SK-N-SH (cell line): ENCODE measurements around the gene ABR. TPM values are rescaled to one million over a fixed set of nuclear protein-coding genes. Genes with fewer than 3 reads are reported as not detected.

Experiments
- CTCF ChIA-PET: fragments of 300-600, 350-600 bp; formaldehyde crosslinking; extraction: SDS; loops from one replicate; lab custom pipeline; 2021; lab: Yijun Ruan, JAX
- POLR2A ChIA-PET: fragments of 350-600 bp; sonication (Branson Sonifier 250); formaldehyde crosslinking; extraction: SDS; loops from one replicate; lab custom pipeline; 2020; ENCODE audit warnings: antibody characterized with exemption, inconsistent platforms; lab: Yijun Ruan, JAX
- DNase-seq: peaks from one replicate; pipeline ENCODE4 v3.0.0; 2012
- H2AFZ ChIP-seq: fragments of 200-600 bp; sonication (generic); 2 replicates; pipeline ENCODE4 v1.8.1; 2016; ENCODE audit warnings: antibody characterized with exemption, mild to moderate bottlenecking, low read depth
- H3F3A ChIP-seq: fragments of 200-600 bp; sonication (generic); replicated peaks from 2 replicates; pipeline ENCODE3; 2016; ENCODE audit warnings: antibody characterized with exemption, mild to moderate bottlenecking; ENCODE audit not compliant: insufficient read depth
- H3K27ac ChIP-seq, 2 experiments: fragments of 200-500 bp in 1 of 2; fragments of 200-600 bp in 1 of 2; sonication (Bioruptor generic) in 1 of 2; sonication (generic), shearing (Covaris generic) in 1 of 2; 2 replicates each; pipeline versions ENCODE4 v1.5.1 to v1.6.1; 2014 to 2016; ENCODE audit warnings: low read depth in 2 of 2, inconsistent platforms in 1 of 2, low read length in 1 of 2, mild to moderate bottlenecking in 1 of 2, mixed read lengths in 1 of 2
- H3K27me3 ChIP-seq: fragments of 200-600 bp; sonication (generic), shearing (Covaris generic); 2 replicates; pipeline ENCODE4 v1.6.1; 2016; ENCODE audit warnings: mixed run types; ENCODE audit not compliant: insufficient read depth
- H3K36me3 ChIP-seq, 2 experiments: fragments of 200-500 bp in 1 of 2; fragments of 200-600 bp in 1 of 2; sonication (Bioruptor generic) in 1 of 2; sonication (generic) in 1 of 2; replicated peaks in 1 of 2; 2 replicates each; pipeline versions ENCODE3 to v1.5.1; 2014 to 2016; ENCODE audit warnings: low read length in 1 of 2, mild to moderate bottlenecking in 1 of 2; ENCODE audit not compliant: insufficient read depth in 2 of 2, control insufficient read depth in 1 of 2
- H3K4me1 ChIP-seq, 2 experiments: fragments of 200-500 bp in 1 of 2; fragments of 200-600 bp in 1 of 2; sonication (Bioruptor generic) in 1 of 2; sonication (generic), shearing (Covaris generic) in 1 of 2; 2 replicates each; pipeline versions ENCODE4 v1.5.1 to v1.6.1; 2014 to 2016; ENCODE audit warnings: low read depth in 1 of 2, low read length in 1 of 2, mixed run types in 1 of 2; ENCODE audit not compliant: insufficient read depth in 2 of 2, control insufficient read depth in 1 of 2
- H3K4me2 ChIP-seq: fragments of 200-600 bp; sonication (generic), shearing (Covaris generic); 2 replicates; pipeline ENCODE4 v1.6.1; 2017; ENCODE audit warnings: mixed run types
- H3K4me3 ChIP-seq, 2 experiments: fragments of 200-500 bp in 1 of 2; fragments of 200-600 bp in 1 of 2; sonication (Bioruptor generic) in 1 of 2; sonication (generic), shearing (Covaris generic) in 1 of 2; 2 replicates each; pipeline versions ENCODE4 v1.5.1 to v1.8.1; 2014 to 2016; ENCODE audit warnings: low read depth in 2 of 2, inconsistent platforms in 1 of 2, low read length in 1 of 2, mild to moderate bottlenecking in 1 of 2, mixed read lengths in 1 of 2, moderate library complexity in 1 of 2
- H3K79me2 ChIP-seq: fragments of 200-600 bp; sonication (generic); 2 replicates; pipeline ENCODE4 v1.8.1; 2017; ENCODE audit warnings: mild to moderate bottlenecking; ENCODE audit not compliant: insufficient read depth
- H3K9ac ChIP-seq: fragments of 200-600 bp; sonication (generic); 2 replicates; pipeline ENCODE4 v1.6.1; 2017; ENCODE audit warnings: mixed run types
- H3K9me2 ChIP-seq: fragments of 200-600 bp; sonication (generic); 2 replicates; pipeline ENCODE4 v1.6.1; 2017; ENCODE audit warnings: mixed run types
- H3K9me3 ChIP-seq: fragments of 200-600 bp; sonication (generic); 2 replicates; pipeline ENCODE4 v1.6.1; 2017; ENCODE audit warnings: mixed run types, mild to moderate bottlenecking, moderate library complexity
- H4K20me1 ChIP-seq: fragments of 200-600 bp; sonication (generic); 2 replicates; pipeline ENCODE4 v1.6.1; 2017; ENCODE audit warnings: mild to moderate bottlenecking, mixed run types; ENCODE audit not compliant: insufficient read depth
- EP300 ChIP-seq, 2 experiments: IDR thresholded peaks; 2 replicates each; pipeline versions ENCODE4 v1.4.0 to v1.6.1; 2012; ENCODE audit warnings: borderline replicate concordance in 1 of 2, low read depth in 1 of 2, low read length in 1 of 2
- FOXM1 ChIP-seq: IDR thresholded peaks from 2 replicates; pipeline ENCODE4 v1.4.0; 2012; ENCODE audit warnings: low read depth, mild to moderate bottlenecking
- GATA2 ChIP-seq: sonication (generic); formaldehyde crosslinking; IDR thresholded peaks from 2 replicates; pipeline ENCODE4 v1.5.0; 2020; ENCODE audit warnings: mild to moderate bottlenecking, missing genetic modification reagents
- MXI1 ChIP-seq: IDR thresholded peaks from 2 replicates; pipeline ENCODE4 v1.6.1; 2012; ENCODE audit warnings: mild to moderate bottlenecking, low read depth, low read length, improper control_type of control experiment
- NFIC ChIP-seq: IDR thresholded peaks from 2 replicates; pipeline ENCODE4 v1.4.0; 2012; ENCODE audit warnings: borderline replicate concordance
- TAF1 ChIP-seq: IDR thresholded peaks from 2 replicates; pipeline ENCODE4 v1.6.1; 2012; ENCODE audit warnings: low read depth, mild to moderate bottlenecking, low read length, moderate library complexity, borderline replicate concordance
- TEAD4 ChIP-seq: IDR thresholded peaks from 2 replicates; pipeline ENCODE4 v1.4.0; 2012; ENCODE audit warnings: mild to moderate bottlenecking, borderline replicate concordance; ENCODE audit not compliant: insufficient read depth
- WGBS: methylation state at CpG from one replicate; pipeline ENCODE4 v1.1.6; 2017; ENCODE audit warnings: low lambda C conversion rate; 5-methylcytosine and 5-hydroxymethylcytosine counted together
- polyA plus RNA-seq, 3 experiments: library from polyadenylated mRNA; depleted of rRNA; stranded (reverse); fragments of >200 nt; gene quantifications; 2 replicates each; pipeline ENCODE4 v1.2.3, GENCODE V29; 2012
- TF ChIP-seq, protein P1 (sequence below): IDR thresholded peaks from 2 replicates; pipeline ENCODE4 v1.4.0; 2012; ENCODE audit warnings: low read depth, borderline replicate concordance
- TF ChIP-seq, protein P2 (sequence below): fragments of 150-350 bp; IDR thresholded peaks from 2 replicates; pipeline ENCODE4 v1.6.1; 2017; ENCODE audit warnings: antibody characterized with exemption, low read length, low read depth, borderline replicate concordance
- TF ChIP-seq, protein P3 (sequence below): fragments of 200-600 bp; sonication (generic); IDR thresholded peaks from 2 replicates; pipeline ENCODE4 v1.6.1; 2017; ENCODE audit warnings: antibody characterized with exemption, mild to moderate bottlenecking, moderate library complexity

The ABR gene
- polyA plus RNA-seq, 1 of the 3 experiments (the other 2 are of a cell fraction): 117 TPM

DNA sequence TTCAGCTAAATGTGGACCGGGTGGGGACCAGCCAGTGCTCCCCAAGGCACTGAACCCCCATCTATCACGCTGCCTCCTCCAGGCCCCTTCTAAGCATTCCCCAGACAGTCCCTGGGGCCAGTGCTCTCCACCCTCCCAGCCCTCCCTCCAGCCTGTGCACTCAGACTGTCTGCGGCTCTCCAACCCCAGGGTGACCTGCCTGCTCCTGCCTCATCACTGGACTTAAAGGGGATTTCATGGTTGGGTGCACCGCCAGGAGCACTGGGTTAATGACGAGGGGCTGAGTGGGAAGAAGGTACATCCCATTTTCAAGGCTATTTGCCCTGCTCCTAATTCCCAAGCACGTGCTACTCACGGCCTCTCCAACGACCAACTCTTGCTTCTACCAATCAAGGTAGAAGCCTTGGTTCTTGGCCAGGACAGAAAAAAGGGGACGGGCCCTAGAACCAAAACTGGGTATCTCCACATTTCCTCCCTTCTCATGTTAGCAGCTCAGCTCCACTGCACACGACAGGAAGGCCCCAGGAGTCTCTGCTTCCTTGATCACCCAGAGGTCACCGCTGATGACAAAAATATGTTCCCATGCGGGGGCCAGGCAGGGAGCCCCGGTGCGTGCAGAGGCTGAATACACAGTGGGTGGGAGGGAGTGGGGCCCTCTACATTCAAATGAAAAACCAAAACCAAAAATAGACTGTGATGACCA, 3.5 kb upstream of the ABR start:
- Histone ChIP-seq H3K4me2 (no peak overlapping the region), H3K36me3 (no peaks in the 10 kb centered on the region), H3F3A (no peaks in the 10 kb centered on the region), H2AFZ (no peak overlapping the region), H3K9me2 (no peaks in the 10 kb centered on the region), H3K9ac (no peak overlapping the region), H3K4me3 (no peak overlapping the region), H3K4me1 (peaks cover 0 to 25% of the 10 kb centered on the region in 2 experiments; a peak in 1 of 4 replicates), H3K27ac (no peak overlapping the region), H3K79me2 (no peaks in the 10 kb centered on the region), H3K27me3 (no peaks in the 10 kb centered on the region), H4K20me1 (no peaks in the 10 kb centered on the region), H3K9me3 (no peaks in the 10 kb centered on the region)
- TF ChIP-seq MXI1: no peak
- no peak for TF ChIP-seq TEAD4
- TF ChIP-seq, protein P1, sequence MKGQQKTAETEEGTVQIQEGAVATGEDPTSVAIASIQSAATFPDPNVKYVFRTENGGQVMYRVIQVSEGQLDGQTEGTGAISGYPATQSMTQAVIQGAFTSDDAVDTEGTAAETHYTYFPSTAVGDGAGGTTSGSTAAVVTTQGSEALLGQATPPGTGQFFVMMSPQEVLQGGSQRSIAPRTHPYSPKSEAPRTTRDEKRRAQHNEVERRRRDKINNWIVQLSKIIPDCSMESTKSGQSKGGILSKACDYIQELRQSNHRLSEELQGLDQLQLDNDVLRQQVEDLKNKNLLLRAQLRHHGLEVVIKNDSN: no peak
- TF ChIP-seq, protein P2, sequence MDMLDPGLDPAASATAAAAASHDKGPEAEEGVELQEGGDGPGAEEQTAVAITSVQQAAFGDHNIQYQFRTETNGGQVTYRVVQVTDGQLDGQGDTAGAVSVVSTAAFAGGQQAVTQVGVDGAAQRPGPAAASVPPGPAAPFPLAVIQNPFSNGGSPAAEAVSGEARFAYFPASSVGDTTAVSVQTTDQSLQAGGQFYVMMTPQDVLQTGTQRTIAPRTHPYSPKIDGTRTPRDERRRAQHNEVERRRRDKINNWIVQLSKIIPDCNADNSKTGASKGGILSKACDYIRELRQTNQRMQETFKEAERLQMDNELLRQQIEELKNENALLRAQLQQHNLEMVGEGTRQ: no peak
- TF ChIP-seq, protein P3, sequence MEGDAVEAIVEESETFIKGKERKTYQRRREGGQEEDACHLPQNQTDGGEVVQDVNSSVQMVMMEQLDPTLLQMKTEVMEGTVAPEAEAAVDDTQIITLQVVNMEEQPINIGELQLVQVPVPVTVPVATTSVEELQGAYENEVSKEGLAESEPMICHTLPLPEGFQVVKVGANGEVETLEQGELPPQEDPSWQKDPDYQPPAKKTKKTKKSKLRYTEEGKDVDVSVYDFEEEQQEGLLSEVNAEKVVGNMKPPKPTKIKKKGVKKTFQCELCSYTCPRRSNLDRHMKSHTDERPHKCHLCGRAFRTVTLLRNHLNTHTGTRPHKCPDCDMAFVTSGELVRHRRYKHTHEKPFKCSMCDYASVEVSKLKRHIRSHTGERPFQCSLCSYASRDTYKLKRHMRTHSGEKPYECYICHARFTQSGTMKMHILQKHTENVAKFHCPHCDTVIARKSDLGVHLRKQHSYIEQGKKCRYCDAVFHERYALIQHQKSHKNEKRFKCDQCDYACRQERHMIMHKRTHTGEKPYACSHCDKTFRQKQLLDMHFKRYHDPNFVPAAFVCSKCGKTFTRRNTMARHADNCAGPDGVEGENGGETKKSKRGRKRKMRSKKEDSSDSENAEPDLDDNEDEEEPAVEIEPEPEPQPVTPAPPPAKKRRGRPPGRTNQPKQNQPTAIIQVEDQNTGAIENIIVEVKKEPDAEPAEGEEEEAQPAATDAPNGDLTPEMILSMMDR: no peak
- no peak for TF ChIP-seq TAF1
- TF ChIP-seq GATA2 (CRISPR knock-in tag): no peak
- TF ChIP-seq NFIC: no peak
- TF ChIP-seq EP300 (IDR thresholded peaks at IDR 0.05; ENCODE audit: borderline replicate concordance in 1 of 2, low read depth in 1 of 2, low read length in 1 of 2): no peak
- ChIA-PET CTCF (interaction anchor here (0.6 to 11.1 kb wide), 2 partner anchors 59 to 60 kb away, joined by 3 to 248 read pairs; no protein-coding TSS in a partner anchor), POLR2A (no interaction called here)
- WGBS: 86% methylated on average over 14 of the region's 14 CpGs
- no peak for DNase-seq

DNA sequence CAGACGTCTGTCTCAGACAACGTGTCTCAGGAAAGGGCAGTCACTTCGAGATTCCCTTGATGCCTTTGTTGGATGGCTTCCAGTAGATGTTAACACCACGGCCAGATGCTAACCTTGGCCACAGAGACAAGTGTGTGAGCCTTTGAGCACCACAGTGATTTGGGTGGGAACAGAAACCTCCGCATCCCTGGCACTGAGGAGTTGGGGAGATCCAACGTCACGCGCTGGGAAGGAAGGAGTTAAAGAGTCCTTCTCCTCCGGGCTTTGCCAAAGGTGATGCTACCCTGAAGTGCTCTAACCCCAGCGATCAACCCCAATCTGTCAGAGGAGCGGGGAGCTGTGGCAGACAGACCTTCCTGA, 3.0 kb upstream of the ABR start:
- no peaks in the 10 kb centered on the region for H3K36me3 ChIP-seq
- H3K27me3 ChIP-seq: no peaks in the 10 kb centered on the region
- no peaks in the 10 kb centered on the region for H3K9me3 ChIP-seq
- no peak overlapping the region for H3K27ac ChIP-seq
- peaks cover 0 to 27% of the 10 kb centered on the region in 2 experiments; a peak in 1 of 4 replicates for H3K4me1 ChIP-seq
- H3K79me2 ChIP-seq: no peaks in the 10 kb centered on the region
- no peak for TF ChIP-seq FOXM1
- no peaks in the 10 kb centered on the region for H3K9me2 ChIP-seq
- H4K20me1 ChIP-seq: no peaks in the 10 kb centered on the region
- no peaks in the 10 kb centered on the region for H3F3A ChIP-seq
- POLR2A ChIA-PET: no interaction called here
- CTCF ChIA-PET: interaction anchor here (0.6 to 2.5 kb wide), 2 partner anchors 59 to 60 kb away, joined by 3 to 24 read pairs; no protein-coding TSS in a partner anchor
- 48% methylated on average over 10 of the region's 11 CpGs for WGBS
- H2AFZ ChIP-seq: no peak overlapping the region
- DNase-seq: no peak
- H3K9ac ChIP-seq: no peak overlapping the region
- H3K4me2 ChIP-seq: no peak overlapping the region
- no peak overlapping the region for H3K4me3 ChIP-seq
